Activated T-helper 9 cell treated with anti-CD3 and anti-CD28 coated beads, Interleukin-2, amount 50 U/mL, for 16 hours (primary cell): Measurements from ENCODE around the gene EPHA4.

Experiments used
- DNase-seq: peaks from one replicate; pipeline ENCODE4 v3.0.0-alpha.2; 2020; ENCODE audit warnings: low read depth

The EPHA4 gene

DNA sequence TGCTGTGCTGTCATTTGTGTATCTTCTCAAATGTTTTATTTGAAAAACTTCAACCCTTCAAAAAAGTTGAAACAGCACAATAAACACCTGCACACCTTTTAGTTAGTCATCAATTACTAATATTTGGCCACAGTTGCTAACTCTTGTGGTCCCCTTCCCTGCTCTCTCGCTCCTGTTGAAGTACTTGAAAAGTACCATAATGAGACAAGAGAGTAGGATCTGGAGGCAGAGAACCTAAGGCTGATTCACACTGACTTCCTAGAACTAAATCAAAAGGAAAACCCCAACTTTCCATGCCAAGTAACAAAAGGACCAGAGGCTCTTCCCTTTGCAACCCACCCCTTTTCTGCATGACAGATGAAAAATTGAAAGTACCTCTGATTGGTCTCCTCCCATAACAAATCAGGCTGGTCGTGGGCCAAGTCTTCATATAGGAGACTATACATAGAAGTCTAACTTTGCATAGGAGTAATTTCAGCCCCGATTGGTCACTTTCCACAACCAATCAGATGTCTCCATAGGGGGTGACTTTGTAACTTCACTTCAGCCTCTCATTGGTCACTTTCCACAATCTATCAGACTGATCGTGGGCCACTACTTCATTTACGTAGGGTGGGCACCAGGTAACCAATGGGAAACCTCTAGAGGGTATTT, 179.7 kb downstream of the EPHA4 start:
- no peak for DNase-seq

DNA sequence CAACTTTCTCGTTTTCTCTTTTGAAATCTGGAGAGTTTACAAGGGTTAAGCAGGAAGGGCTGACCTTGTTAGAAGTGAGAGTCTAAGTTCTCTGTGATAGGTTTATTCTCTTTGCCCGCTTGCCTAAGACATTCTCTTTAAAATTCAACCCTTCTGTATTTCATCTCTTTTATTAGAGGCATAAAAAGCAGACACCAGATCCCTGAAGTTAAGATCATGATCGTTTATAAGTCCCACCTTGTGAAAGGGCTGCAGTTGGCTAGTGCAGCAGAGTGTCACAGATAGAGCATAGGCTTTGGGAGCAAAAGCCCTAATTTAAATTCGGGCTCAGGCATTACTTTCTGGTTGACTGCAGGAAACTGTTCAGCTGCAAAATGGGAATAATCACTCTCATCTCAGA, 181.2 kb downstream of the EPHA4 start:
- no peak for DNase-seq

- no peak for DNase-seq
Observed at GRCh38 chr2:221389904-221390303, 182.2 kb downstream of the EPHA4 start.

DNA sequence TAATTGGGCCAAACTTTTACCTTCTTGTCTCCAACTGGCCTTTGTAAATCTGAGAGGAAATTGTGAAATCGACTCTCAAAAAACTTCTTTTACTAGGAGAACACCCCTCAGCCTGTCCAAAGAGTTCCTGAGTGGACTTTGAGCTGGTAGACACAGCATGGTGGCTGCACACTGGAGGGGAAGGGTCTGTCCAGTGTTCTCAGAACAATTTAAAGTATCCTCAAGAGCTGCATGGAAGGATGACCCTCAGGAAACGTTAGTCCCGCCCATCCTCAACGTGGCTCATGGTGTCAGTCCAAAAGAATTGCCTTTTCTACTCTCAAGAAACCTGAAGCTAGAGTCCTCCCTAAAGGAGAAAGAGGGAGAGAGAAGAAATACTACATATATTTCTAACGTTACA, 182.7 kb downstream of the EPHA4 start:
- no peak for DNase-seq

- DNase-seq: no peak
Observed at GRCh38 chr2:221388891-221389290, 183.2 kb downstream of the EPHA4 start.

DNA sequence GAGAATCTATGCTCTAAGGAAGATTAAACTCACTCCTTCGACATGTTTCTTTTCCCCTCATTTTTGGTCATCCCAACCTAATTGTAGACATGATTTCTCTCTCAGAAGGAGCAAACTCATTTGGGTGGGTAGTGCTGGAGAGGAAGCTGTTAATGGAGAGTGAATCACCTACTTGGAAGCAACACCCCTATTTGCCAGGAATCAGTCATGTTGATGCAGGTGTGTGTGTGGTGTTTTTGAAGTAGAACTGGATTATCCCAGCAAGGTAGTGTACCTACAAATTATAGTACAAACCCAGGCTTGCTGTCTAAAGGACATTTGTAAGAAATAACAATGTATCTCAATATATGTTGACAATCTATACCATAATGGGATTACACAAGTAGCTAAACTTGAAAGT, 186.4 kb downstream of the EPHA4 start:
- no peak for DNase-seq

DNA sequence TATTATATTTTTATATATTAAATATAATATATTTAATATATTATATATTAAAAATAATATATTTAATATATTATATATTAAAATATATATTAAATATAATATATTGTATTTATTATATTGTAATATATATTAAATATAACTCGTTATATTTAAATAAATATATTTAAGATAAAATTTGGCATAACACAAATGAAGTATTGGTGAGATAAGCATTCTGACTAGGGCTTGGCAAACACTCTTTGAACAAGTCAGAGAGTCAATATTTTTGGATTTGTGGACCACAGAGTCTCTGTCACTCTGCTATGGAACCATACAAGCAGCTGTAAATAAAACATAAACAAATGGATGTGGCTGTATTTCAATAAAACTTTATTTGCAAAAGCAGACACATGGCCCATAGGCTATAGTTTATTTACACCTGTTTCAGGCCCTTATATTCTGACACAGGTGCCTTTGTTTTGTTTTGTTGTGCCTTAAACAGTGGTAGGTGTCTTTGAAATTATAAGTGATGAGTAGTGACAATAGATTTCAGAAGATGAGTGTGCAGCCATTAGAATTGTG, 190.1 kb downstream of the EPHA4 start:
- no peak for DNase-seq

- DNase-seq: no peak
Observed at GRCh38 chr2:221380686-221381085, 191.4 kb downstream of the EPHA4 start.

GRCh38 chr2:221380062-221380461, 192.0 kb downstream of the EPHA4 start:
- no peak for DNase-seq

- DNase-seq: no peak
Observed at GRCh38 chr2:221377597-221377996, 194.5 kb downstream of the EPHA4 start.

DNA sequence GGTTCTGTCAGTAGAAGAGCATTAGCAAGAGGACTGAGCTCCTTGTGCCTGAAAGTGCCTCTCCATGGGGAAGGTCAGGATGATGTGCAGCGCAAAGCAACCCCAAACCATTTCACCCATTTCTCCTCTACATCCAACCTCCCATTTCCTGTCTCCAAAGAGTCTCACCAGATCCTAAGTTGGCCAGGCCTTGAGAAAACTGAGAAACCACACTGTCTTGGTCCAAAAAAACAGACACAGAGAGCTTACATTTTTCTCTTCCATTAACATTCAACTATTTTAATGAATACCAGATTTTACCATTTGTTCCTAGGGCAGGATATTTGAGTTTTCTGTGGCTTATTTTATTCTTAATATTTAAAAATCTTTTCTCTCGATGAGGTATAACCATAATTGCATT, 195.0 kb downstream of the EPHA4 start:
- no peak for DNase-seq

DNA sequence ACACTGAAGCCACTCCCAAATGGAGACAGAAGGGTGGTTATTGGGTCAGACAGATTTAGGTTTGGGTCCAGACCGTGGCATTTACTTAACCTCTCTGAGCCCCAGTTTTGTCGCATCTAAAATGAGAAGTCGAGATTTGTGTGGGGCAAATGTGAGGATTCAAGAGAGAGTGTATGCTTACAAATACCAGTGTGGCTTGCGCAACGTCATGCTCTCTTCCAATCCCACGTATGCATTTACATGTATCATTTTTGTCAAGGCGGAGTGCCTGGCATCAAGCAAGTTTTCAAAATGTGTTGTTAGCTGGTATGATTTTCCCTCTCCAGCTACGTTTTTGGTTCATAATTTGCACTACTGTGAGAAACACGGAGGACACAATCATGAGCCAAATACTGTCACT, 197.9 kb downstream of the EPHA4 start:
- no peak for DNase-seq

- DNase-seq: no peak
Observed at GRCh38 chr2:221372907-221373306, 199.2 kb downstream of the EPHA4 start.

DNA sequence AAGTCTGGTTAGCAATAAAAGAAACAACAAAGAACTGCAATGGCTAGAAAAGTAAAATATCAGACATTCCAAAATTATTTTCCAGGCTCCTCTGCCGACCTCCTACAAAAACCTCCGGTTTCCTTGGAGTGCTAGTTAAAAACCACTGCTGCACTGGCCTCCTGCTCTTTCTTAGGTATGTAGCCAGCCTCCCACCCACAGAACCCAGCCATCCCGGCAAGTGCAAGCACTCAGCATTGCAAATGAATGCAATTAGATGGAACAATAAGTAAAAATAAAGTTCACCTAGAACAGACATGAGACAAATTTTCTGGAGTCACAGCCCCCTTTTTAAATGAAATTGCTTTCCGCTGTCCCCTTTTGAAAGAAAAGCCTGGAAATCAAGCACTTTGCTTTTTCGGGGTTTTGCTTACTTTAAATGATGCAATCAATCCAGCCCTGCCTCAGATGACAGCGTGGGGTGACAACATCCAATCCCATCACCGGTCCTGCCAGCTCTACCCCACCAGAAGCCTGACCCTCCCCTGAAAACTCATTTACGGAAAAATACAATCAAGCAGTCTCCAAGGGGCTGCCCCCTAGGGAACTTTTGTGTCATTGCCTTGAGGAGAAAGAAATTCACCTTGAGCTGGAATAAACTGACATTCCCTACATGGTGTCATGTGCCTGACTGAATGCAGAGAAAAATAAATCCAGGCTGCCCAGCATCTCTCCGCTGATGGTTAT, 199.8 kb downstream of the EPHA4 start:
- no peak for DNase-seq

- DNase-seq: no peak
Observed at GRCh38 chr2:221371347-221371746, 200.8 kb downstream of the EPHA4 start.

GRCh38 chr2:221370857-221371211, 201.3 kb downstream of the EPHA4 start:
- DNase-seq: no peak

DNA sequence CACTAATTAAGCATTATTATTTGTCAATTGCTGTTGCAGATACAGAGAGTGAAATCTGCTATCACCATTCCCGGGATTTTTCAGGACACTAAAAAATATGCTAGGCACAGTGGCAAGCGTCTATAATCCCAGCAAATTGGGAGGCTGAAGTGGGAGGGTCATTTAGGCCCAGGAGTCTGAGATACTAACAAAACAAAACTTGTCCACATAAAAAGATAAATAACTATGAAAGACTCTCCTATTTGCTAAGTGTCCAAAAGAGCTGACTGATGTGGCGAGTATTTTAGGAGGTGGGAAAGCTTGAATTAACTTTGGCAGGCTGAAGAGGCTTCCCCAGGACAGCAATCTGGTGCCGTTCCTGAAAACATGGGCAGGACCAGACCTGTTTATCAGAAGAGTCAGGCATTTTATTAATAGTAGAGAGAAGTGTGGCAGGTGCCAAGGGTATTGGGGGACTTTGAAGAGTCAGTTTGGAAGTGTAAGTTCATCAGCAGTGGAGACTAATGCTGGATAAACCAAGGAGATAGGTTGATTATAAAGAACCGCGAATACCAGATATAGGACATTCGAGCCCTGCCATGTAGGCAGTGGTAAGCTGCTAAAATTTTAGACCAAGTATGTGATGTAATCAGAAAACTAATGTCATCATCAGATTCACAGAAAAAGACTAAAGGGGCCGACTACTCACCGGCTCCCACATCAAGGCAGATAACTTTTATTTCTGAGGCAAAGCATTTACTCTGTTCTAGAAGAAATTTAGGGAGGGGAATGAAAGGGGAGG, 201.8 kb downstream of the EPHA4 start:
- DNase-seq: no peak
